H9 (cell line): Measurements from ENCODE around the gene BTRC. TPM values are rescaled to one million over a fixed set of nuclear protein-coding genes. Genes with fewer than 3 reads are reported as not detected.

ENCODE experiments used
- DNase-seq: peaks from one replicate; pipeline ENCODE4 v3.0.0-alpha.2; 2017
- H2AFZ ChIP-seq: one replicate; pipeline ENCODE4 v1.6.1; 2013; ENCODE audit warnings: mild to moderate bottlenecking, low read length, control low read depth, moderate library complexity
- H2AK5ac ChIP-seq: 2 replicates; pipeline ENCODE4 v1.6.1; 2013; ENCODE audit warnings: low read length, control low read depth, mixed read lengths; ENCODE audit not compliant: insufficient read length
- H2BK120ac ChIP-seq: one replicate; pipeline ENCODE4 v1.6.1; 2013; ENCODE audit warnings: low read depth, mild to moderate bottlenecking, low read length, control low read depth, inconsistent platforms; ENCODE audit not compliant: poor library complexity, severe bottlenecking
- H2BK12ac ChIP-seq: 2 replicates; pipeline ENCODE4 v1.6.1; 2013; ENCODE audit warnings: low read length, control low read depth, mixed read lengths, low read depth; ENCODE audit not compliant: insufficient read length
- H2BK15ac ChIP-seq: 2 replicates; pipeline ENCODE4 v1.6.1; 2013; ENCODE audit warnings: low read depth, low read length, control low read depth
- H2BK20ac ChIP-seq: one replicate; pipeline ENCODE4 v1.6.1; 2013; ENCODE audit warnings: low read depth, mild to moderate bottlenecking, low read length, control low read depth, inconsistent platforms; ENCODE audit not compliant: poor library complexity, severe bottlenecking
- H2BK5ac ChIP-seq: 2 replicates; pipeline ENCODE4 v1.6.1; 2013; ENCODE audit warnings: low read length, control low read depth, mixed read lengths; ENCODE audit not compliant: insufficient read length
- H3K14ac ChIP-seq: 2 replicates; pipeline ENCODE4 v1.6.1; 2013; ENCODE audit warnings: low read length, control low read depth; ENCODE audit not compliant: insufficient read depth
- H3K18ac ChIP-seq: 2 replicates; pipeline ENCODE4 v1.6.1; 2013; ENCODE audit warnings: low read depth, mild to moderate bottlenecking, mixed read lengths, low read length, control low read depth; ENCODE audit not compliant: insufficient read length
- H3K23ac ChIP-seq: 2 replicates; pipeline ENCODE4 v1.6.1; 2013; ENCODE audit warnings: low read length, control low read depth, mixed read lengths, low read depth; ENCODE audit not compliant: insufficient read length
- H3K23me2 ChIP-seq: 2 replicates; pipeline ENCODE4 v1.6.1; 2013; ENCODE audit warnings: low read depth, mild to moderate bottlenecking, mixed read lengths, low read length, control low read depth; ENCODE audit not compliant: insufficient read length, poor library complexity, severe bottlenecking
- H3K27ac ChIP-seq: 2 replicates; pipeline ENCODE4 v1.5.1; 2013; ENCODE audit warnings: low read length, control low read depth, mixed read lengths, low read depth; ENCODE audit not compliant: insufficient read length
- H3K27me3 ChIP-seq: 2 replicates; pipeline ENCODE4 v1.6.1; 2013; ENCODE audit warnings: low read length, control low read depth, inconsistent platforms; ENCODE audit not compliant: insufficient read depth
- H3K4ac ChIP-seq: 2 replicates; pipeline ENCODE4 v1.6.1; 2013; ENCODE audit warnings: low read depth, mild to moderate bottlenecking, control low read depth, inconsistent platforms, low read length, moderate library complexity
- H3K4me1 ChIP-seq: 2 replicates; pipeline ENCODE4 v1.6.1; 2013; ENCODE audit warnings: low read length, control low read depth, inconsistent platforms; ENCODE audit not compliant: insufficient read depth
- H3K4me2 ChIP-seq: 2 replicates; pipeline ENCODE4 v1.6.1; 2013; ENCODE audit warnings: low read length, control low read depth, mixed read lengths; ENCODE audit not compliant: insufficient read length, insufficient read depth
- H3K56ac ChIP-seq: 2 replicates; pipeline ENCODE4 v1.6.1; 2013; ENCODE audit warnings: low read depth, mild to moderate bottlenecking, mixed read lengths, low read length, control low read depth; ENCODE audit not compliant: insufficient read length
- H3K79me1 ChIP-seq: 2 replicates; pipeline ENCODE4 v1.6.1; 2013; ENCODE audit warnings: low read depth, mild to moderate bottlenecking, moderate library complexity, low read length, control low read depth, inconsistent platforms; ENCODE audit not compliant: insufficient read depth, poor library complexity, severe bottlenecking
- H3K79me2 ChIP-seq: 2 replicates; pipeline ENCODE4 v1.6.1; 2013; ENCODE audit warnings: low read length, control low read depth, inconsistent platforms; ENCODE audit not compliant: insufficient read depth
- H3K9ac ChIP-seq: 2 replicates; pipeline ENCODE4 v1.6.1; 2013; ENCODE audit warnings: low read length, control low read depth, mixed read lengths; ENCODE audit not compliant: insufficient read length; ENCODE audit errors: extremely low read depth
- H3K9me3 ChIP-seq: one replicate; pipeline ENCODE4 v1.6.1; 2013; ENCODE audit warnings: low read depth, low read length, inconsistent platforms; ENCODE audit not compliant: control insufficient read depth
- H3T11ph ChIP-seq: one replicate; pipeline ENCODE4 v1.6.1; 2013; ENCODE audit warnings: mild to moderate bottlenecking, low read length, control low read depth, inconsistent platforms
- H4K20me1 ChIP-seq: one replicate; pipeline ENCODE4 v1.6.1; 2013; ENCODE audit not compliant: control insufficient read depth, insufficient read length, insufficient read depth
- H4K5ac ChIP-seq: 2 replicates; pipeline ENCODE4 v1.6.1; 2013; ENCODE audit warnings: low read depth, mild to moderate bottlenecking, mixed read lengths, low read length, control low read depth; ENCODE audit not compliant: insufficient read length
- H4K8ac ChIP-seq: replicated peaks from 2 replicates; pipeline ENCODE4 v1.6.1; 2013; ENCODE audit warnings: low read length, control low read depth, mixed read lengths, low read depth; ENCODE audit not compliant: insufficient read length
- H4K91ac ChIP-seq: 2 replicates; pipeline ENCODE4 v1.6.1; 2013; ENCODE audit warnings: low read depth, mild to moderate bottlenecking, moderate library complexity, mixed read lengths, low read length, control low read depth; ENCODE audit not compliant: insufficient read length
- H3K27ac Mint-ChIP-seq, 3 experiments: 2 replicates in 2 of 3; 3 replicates in 1 of 3; pipeline ENCODE4 v1.8.0; 2020 to 2021; ENCODE audit warnings: mixed read lengths in 3 of 3, mild to moderate bottlenecking in 1 of 3, moderate library complexity in 1 of 3
- H3K27me3 Mint-ChIP-seq: 2 replicates; pipeline ENCODE4 v1.8.0; 2021; ENCODE audit warnings: low read depth, mild to moderate bottlenecking, moderate library complexity, mixed read lengths
- H3K36me3 Mint-ChIP-seq, 3 experiments: 2 replicates in 2 of 3; 3 replicates in 1 of 3; pipeline ENCODE4 v1.8.0; 2020 to 2021; ENCODE audit warnings: low read depth in 3 of 3, mixed read lengths in 3 of 3; ENCODE audit not compliant: insufficient read depth in 1 of 3
- H3K4me1 Mint-ChIP-seq, 2 experiments: 2 replicates each; pipeline ENCODE4 v1.8.0; 2020; ENCODE audit warnings: mixed read lengths in 2 of 2
- H3K4me3 Mint-ChIP-seq, 2 experiments: 2 replicates in 1 of 2; 3 replicates in 1 of 2; pipeline ENCODE4 v1.8.0; 2020 to 2021; ENCODE audit warnings: mild to moderate bottlenecking in 2 of 2, mixed read lengths in 2 of 2, moderate library complexity in 1 of 2
- H3K9me3 Mint-ChIP-seq, 2 experiments: 2 replicates in 1 of 2; 3 replicates in 1 of 2; pipeline ENCODE4 v1.8.0; 2020; ENCODE audit warnings: mild to moderate bottlenecking in 2 of 2, mixed read lengths in 2 of 2, moderate library complexity in 1 of 2
- WGBS: extraction: QIAGEN DNeasy Blood & Tissue Kit; methylation state at CpG from one replicate; pipeline ENCODE4 v1.1.7; 2013; ENCODE audit warnings: missing lambda C conversion rate, low lambda C conversion rate, mixed read lengths; ENCODE audit not compliant: insufficient read length; ENCODE audit errors: extremely low coverage; 5-methylcytosine and 5-hydroxymethylcytosine counted together
- total RNA-seq: library from RNA; stranded (reverse); gene quantifications from 2 replicates; pipeline ENCODE4 v1.2.1, GENCODE V29; 2021
- TF ChIP-seq, protein P1 (sequence below): fragments of 200-600 bp; sonication (generic); conservative IDR thresholded peaks from 3 replicates; pipeline ENCODE4 v1.8.0; 2021; ENCODE audit warnings: antibody characterized with exemption, mild to moderate bottlenecking

BTRC gene
- total RNA-seq, 1 experiment from 2014 or later = 24.2 TPM

DNA sequence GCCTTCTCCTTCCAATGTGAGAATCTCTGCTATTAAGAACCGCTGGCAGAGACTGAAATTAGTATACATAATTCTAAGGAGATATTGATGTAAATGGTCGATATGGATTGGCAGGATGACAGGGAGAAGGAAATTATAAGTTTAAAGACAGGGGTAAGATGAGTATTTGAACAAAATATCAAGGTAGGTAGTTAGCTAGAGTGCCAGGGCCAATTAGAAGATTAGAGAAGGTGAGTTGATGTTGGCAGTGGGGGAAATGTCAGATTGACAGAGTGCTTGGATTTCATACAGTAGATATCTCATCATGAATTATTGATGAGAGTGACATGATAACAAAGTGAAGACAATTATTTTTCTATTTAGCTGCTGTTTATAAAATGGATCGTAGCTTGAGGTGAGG lies 74.1 kb downstream of the BTRC start:
- Mint-ChIP-seq H3K4me1 (peaks cover 0 to 2% of the 10 kb centered on the region in 2 experiments; a peak in 1 of 4 replicates), H3K27ac (no peak overlapping the region), H3K9me3 (no peaks in the 10 kb centered on the region), H3K4me3 (no peak overlapping the region), H3K27me3 (no peaks in the 10 kb centered on the region), H3K36me3 (no peaks in the 10 kb centered on the region; a peak in 1 of 7 replicates)
- Histone ChIP-seq H3K23me2 (no peaks in the 10 kb centered on the region), H3K23ac (no peak overlapping the region), H4K20me1 (no peaks in the 10 kb centered on the region), H3K56ac (no peak overlapping the region), H4K5ac (no peak overlapping the region), H2BK20ac (no peak overlapping the region), H3T11ph (no peak overlapping the region), H3K9me3 (no peaks in the 10 kb centered on the region), H3K4me2 (no peak overlapping the region), H3K4me1 (no peaks in the 10 kb centered on the region), H3K27ac (no peak overlapping the region), H2AK5ac (no peak overlapping the region), H2BK120ac (no peak overlapping the region), H2BK5ac (no peak overlapping the region), H4K91ac (no peak overlapping the region), H2BK15ac (no peak overlapping the region), H3K14ac (no peak overlapping the region), H3K79me1 (no peaks in the 10 kb centered on the region), H3K18ac (no peak overlapping the region), H3K9ac (no peak overlapping the region), H2BK12ac (no peak overlapping the region), H3K4ac (no peak overlapping the region), H3K27me3 (no peaks in the 10 kb centered on the region), H2AFZ (no peak overlapping the region), H4K8ac (no peak overlapping the region), H3K79me2 (no peaks in the 10 kb centered on the region)
- TF ChIP-seq, protein P1, sequence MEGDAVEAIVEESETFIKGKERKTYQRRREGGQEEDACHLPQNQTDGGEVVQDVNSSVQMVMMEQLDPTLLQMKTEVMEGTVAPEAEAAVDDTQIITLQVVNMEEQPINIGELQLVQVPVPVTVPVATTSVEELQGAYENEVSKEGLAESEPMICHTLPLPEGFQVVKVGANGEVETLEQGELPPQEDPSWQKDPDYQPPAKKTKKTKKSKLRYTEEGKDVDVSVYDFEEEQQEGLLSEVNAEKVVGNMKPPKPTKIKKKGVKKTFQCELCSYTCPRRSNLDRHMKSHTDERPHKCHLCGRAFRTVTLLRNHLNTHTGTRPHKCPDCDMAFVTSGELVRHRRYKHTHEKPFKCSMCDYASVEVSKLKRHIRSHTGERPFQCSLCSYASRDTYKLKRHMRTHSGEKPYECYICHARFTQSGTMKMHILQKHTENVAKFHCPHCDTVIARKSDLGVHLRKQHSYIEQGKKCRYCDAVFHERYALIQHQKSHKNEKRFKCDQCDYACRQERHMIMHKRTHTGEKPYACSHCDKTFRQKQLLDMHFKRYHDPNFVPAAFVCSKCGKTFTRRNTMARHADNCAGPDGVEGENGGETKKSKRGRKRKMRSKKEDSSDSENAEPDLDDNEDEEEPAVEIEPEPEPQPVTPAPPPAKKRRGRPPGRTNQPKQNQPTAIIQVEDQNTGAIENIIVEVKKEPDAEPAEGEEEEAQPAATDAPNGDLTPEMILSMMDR = no peak
- no peak for DNase-seq
- 100% methylated on average over 1 of the region's 3 CpGs for WGBS
